ENCODE measurements around the gene GJC1. TPM values are rescaled to one million over a fixed set of nuclear protein-coding genes. Genes with fewer than 3 reads are reported as not detected.

The GJC1 gene
- total and polyA plus RNA-seq, 3 donors from 2014 or later: 16.9 to 21.0 (median 19.3) TPM

DNA sequence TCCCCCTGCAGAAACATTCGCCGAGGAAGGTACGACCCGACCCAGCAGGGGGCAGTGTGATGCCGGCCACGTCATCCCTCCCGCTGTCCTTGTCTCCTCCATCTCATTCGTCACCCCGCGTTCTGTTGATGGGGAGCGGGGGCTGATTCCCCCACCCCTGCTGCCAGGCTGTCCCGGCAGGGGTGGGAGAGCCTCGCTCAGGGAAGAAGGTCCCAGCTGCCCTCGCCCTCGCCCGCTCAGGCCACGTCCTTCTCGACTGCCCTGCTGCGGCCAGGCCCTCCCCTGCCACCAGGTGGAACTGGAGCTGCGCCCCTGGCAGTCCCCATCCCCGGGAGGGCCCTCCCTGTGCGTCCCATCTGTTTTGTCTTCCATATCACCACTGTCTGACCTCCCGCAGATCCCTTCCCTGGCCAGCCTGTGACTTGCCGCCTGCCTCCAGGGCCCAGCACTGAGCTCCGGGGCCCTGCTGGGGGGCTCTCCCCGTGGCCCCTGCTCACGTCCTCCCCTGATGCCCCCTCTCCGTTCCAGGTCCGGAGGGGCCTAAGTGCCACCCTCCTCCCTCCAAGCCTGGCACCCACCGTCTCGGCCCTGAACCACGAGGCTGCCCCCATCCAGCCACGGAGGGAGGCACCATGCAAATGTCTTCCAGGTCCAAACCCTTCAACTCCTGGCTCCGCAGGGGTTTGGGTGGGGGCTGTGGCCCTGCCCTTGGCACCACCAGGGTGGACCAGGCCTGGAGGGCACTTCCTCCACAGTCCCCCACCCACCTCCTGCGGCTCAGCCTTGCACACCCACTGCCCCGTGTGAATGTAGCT lies 50.7 kb downstream of the GJC1 start:
- peak; percentile 83 for DNase-seq
- intact Hi-C loops (cut with DNase I; ENCODE audit: low total_unique reads): loop anchor here (5.0 to 10.0 kb wide), 3 partner anchors 83 to 345 kb away; no protein-coding TSS in a partner anchor
- WGBS, 2 donors: 42 to 64% methylated on average over 13 to 36 of the region's 36 CpGs
- no peaks in the 10 kb centered on the region for H3K27me3 ChIP-seq
- no peak overlapping the region for H3K27ac ChIP-seq
- peaks cover 16% of the 10 kb centered on the region for H3K4me1 ChIP-seq
- TF ChIP-seq, protein P1, sequence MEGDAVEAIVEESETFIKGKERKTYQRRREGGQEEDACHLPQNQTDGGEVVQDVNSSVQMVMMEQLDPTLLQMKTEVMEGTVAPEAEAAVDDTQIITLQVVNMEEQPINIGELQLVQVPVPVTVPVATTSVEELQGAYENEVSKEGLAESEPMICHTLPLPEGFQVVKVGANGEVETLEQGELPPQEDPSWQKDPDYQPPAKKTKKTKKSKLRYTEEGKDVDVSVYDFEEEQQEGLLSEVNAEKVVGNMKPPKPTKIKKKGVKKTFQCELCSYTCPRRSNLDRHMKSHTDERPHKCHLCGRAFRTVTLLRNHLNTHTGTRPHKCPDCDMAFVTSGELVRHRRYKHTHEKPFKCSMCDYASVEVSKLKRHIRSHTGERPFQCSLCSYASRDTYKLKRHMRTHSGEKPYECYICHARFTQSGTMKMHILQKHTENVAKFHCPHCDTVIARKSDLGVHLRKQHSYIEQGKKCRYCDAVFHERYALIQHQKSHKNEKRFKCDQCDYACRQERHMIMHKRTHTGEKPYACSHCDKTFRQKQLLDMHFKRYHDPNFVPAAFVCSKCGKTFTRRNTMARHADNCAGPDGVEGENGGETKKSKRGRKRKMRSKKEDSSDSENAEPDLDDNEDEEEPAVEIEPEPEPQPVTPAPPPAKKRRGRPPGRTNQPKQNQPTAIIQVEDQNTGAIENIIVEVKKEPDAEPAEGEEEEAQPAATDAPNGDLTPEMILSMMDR (IDR thresholded peaks at IDR 0.05): peak; percentile 75 to 81 (median 81)
- no peak for TF ChIP-seq POLR2A (IDR thresholded peaks at IDR 0.05)
- no peaks in the 10 kb centered on the region for H3K36me3 ChIP-seq (ENCODE audit: low read depth, missing control alignments)
- no peaks in the 10 kb centered on the region for H3K9me3 ChIP-seq
- H3K4me3 ChIP-seq: no peak overlapping the region

DNA sequence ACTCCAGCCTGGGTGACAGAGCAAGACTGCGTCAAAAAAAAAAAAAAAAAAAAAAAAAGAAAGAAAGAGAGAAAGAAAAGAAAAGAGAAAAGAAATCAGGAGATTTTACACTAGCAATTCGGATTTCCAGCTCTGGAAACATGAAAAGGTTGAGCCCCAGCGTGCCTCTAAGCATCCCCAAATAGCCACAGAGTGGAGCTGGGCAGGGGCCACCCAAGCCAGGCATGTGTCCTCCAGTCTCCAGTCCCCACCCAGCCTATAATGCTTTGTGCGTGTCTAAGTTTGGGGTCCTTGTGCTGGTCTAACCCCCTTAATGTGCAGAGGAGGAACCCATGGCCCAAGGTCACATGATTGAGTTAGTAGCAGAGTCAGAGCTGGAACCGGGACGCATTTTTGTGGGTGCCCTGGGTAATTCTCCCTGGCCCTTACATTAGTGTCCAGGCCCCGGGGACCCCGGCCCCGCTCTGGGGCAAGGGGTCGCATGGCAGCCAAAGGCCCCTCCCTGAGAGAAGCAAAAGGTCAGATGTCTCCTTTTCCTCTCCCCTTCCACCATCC lies 51.4 kb downstream of the GJC1 start:
- DNase-seq: no peak
- no peaks in the 10 kb centered on the region for H3K36me3 ChIP-seq (ENCODE audit: low read depth, missing control alignments)
- WGBS, 2 donors: 42 to 50% methylated on average over 10 of the region's 10 CpGs

DNA sequence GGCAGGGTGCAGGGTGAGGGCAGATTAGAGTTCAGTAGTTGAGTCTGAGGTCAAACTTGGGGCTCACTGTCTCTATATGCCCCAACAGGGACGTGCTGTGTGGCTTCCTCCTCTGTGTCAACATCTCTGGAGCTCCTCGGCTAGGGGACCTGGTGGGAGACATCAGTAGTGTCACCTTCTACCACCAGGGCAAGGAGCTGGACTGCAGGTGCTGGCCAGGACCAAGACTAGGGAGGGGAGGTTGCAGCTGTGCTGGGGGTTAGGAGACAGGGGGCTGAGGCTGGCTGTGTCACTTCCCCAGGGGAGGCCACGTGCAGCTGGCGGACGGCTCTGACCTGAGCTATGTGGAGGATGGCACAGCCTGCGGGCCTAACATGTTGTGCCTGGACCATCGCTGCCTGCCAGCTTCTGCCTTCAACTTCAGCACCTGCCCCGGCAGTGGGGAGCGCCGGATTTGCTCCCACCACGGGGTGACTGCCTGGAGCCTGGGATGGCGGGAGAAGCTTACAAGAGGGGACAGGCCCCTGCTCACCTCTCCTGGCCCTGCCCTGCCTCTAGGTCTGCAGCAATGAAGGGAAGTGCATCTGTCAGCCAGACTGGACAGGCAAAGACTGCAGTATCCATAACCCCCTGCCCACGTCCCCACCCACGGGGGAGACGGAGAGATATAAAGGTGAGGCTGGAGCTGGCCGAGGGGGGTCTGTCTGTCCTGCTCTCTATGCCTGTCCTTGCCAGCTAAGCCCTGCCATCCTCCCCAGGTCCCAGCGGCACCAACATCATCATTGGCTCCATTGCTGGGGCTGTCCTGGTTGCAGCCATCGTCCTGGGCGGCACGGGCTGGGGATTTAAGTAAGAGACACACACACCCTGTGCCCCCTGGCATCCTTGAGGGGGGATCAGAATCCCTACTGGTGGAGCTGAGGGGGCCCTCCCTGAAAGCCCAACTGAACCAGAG lies 52.4 kb downstream of the GJC1 start:
- WGBS, 2 donors: 84% methylated on average over 3 to 20 of the region's 20 CpGs

More for the DNA sequence above, 51.4 kb downstream of the GJC1 start:
- TF ChIP-seq, protein P1 (IDR thresholded peaks at IDR 0.05): no peak
- TF ChIP-seq POLR2A (IDR thresholded peaks at IDR 0.05): no peak
- H3K27me3 ChIP-seq: no peaks in the 10 kb centered on the region
- peaks cover 16% of the 10 kb centered on the region for H3K4me1 ChIP-seq
- H3K4me3 ChIP-seq: no peak overlapping the region
- intact Hi-C loops (cut with DNase I; ENCODE audit: low total_unique reads): loop anchor here (5.0 to 10.0 kb wide), 3 partner anchors 84 to 346 kb away; no protein-coding TSS in a partner anchor
- no peaks in the 10 kb centered on the region for H3K9me3 ChIP-seq
- H3K27ac ChIP-seq: no peak overlapping the region

More for the DNA sequence above, 52.4 kb downstream of the GJC1 start:
- no peak for DNase-seq
- H3K4me3 ChIP-seq: no peak overlapping the region
- intact Hi-C loops (cut with DNase I; ENCODE audit: low total_unique reads): loop anchor here (5.0 to 10.0 kb wide), 3 partner anchors 85 to 347 kb away; no protein-coding TSS in a partner anchor
- no peak for TF ChIP-seq POLR2A (IDR thresholded peaks at IDR 0.05)
- TF ChIP-seq, protein P1 (IDR thresholded peaks at IDR 0.05): no peak
- H3K27ac ChIP-seq: no peak overlapping the region
- no peaks in the 10 kb centered on the region for H3K9me3 ChIP-seq
- H3K27me3 ChIP-seq: no peaks in the 10 kb centered on the region
- no peaks in the 10 kb centered on the region for H3K36me3 ChIP-seq (ENCODE audit: low read depth, missing control alignments)
- H3K4me1 ChIP-seq: peaks cover 16% of the 10 kb centered on the region

All from testis (tissue), 3 donors.